Subcutaneous abdominal adipose tissue (tissue), 5 donors: ENCODE results near the gene HNF4A.

ENCODE experiments used
- H3K27ac ChIP-seq: one replicate; pipeline ENCODE4 v1.7.0; 2013; ENCODE audit warnings: low read depth, mild to moderate bottlenecking, inconsistent platforms, low read length, moderate library complexity
- H3K27me3 ChIP-seq, 5 donors: one replicate each; pipeline ENCODE4 v1.7.0; 2013; ENCODE audit warnings: low read length in 5 of 5, inconsistent platforms in 1 of 5; ENCODE audit not compliant: control insufficient read depth in 5 of 5, insufficient read depth in 4 of 5
- H3K36me3 ChIP-seq, 5 donors: one replicate each; pipeline ENCODE4 v1.7.0; 2013; ENCODE audit warnings: low read length in 5 of 5; ENCODE audit not compliant: control insufficient read depth in 5 of 5, insufficient read depth in 5 of 5
- H3K4me1 ChIP-seq, 5 donors: one replicate each; pipeline ENCODE4 v1.7.0; 2013; ENCODE audit warnings: low read length in 5 of 5, mild to moderate bottlenecking in 3 of 5, moderate library complexity in 1 of 5; ENCODE audit not compliant: control insufficient read depth in 5 of 5, insufficient read depth in 5 of 5
- H3K4me3 ChIP-seq, 5 donors: one replicate each; pipeline ENCODE4 v1.7.0; 2013; ENCODE audit warnings: low read length in 5 of 5, low read depth in 1 of 5
- H3K9ac ChIP-seq, 5 donors: one replicate each; pipeline ENCODE4 v1.7.0; 2013; ENCODE audit warnings: low read length in 5 of 5, mild to moderate bottlenecking in 4 of 5, moderate library complexity in 3 of 5
- H3K9me3 ChIP-seq, 5 donors: one replicate each; pipeline ENCODE4 v1.7.0; 2013; ENCODE audit warnings: low read length in 5 of 5; ENCODE audit not compliant: control insufficient read depth in 5 of 5
- donor health status: healthy.
- donor health status: healthy.
- donor health status: healthy.
- donor health status: healthy.
- donor health status: healthy.

The HNF4A gene

GRCh38 chr20:44429017-44429339, 73.5 kb downstream of the HNF4A start:
- no peaks in the 10 kb centered on the region for H3K4me1 ChIP-seq
- H3K9ac ChIP-seq = no peak overlapping the region
- H3K27ac ChIP-seq = no peak overlapping the region
- no peak overlapping the region for H3K4me3 ChIP-seq
- H3K36me3 ChIP-seq = no peaks in the 10 kb centered on the region
- peaks cover under 1 to 18% (median 11%) of the 10 kb centered on the region in 5 donors for H3K27me3 ChIP-seq
- no peaks in the 10 kb centered on the region for H3K9me3 ChIP-seq

- Histone ChIP-seq H3K4me1 (no peaks in the 10 kb centered on the region), H3K36me3 (no peaks in the 10 kb centered on the region), H3K27me3 (peaks cover 0 to 11% (median 7%) of the 10 kb centered on the region in 5 donors), H3K27ac (no peak overlapping the region), H3K4me3 (no peak overlapping the region), H3K9ac (no peak overlapping the region), H3K9me3 (no peaks in the 10 kb centered on the region)
Measured at GRCh38 chr20:44429419-44430269, 74.1 kb downstream of the HNF4A start.

GRCh38 chr20:44430270-44431065, 75.0 kb downstream of the HNF4A start:
- no peaks in the 10 kb centered on the region for H3K36me3 ChIP-seq
- no peaks in the 10 kb centered on the region for H3K4me1 ChIP-seq
- no peaks in the 10 kb centered on the region for H3K9me3 ChIP-seq
- peaks cover 0 to 11% (median 7%) of the 10 kb centered on the region in 5 donors for H3K27me3 ChIP-seq
- no peak overlapping the region for H3K9ac ChIP-seq
- no peak overlapping the region for H3K4me3 ChIP-seq
- H3K27ac ChIP-seq = no peak overlapping the region

GRCh38 chr20:44431118-44431501, 75.6 kb downstream of the HNF4A start:
- Histone ChIP-seq H3K4me1 (no peaks in the 10 kb centered on the region), H3K27me3 (peaks cover 0 to 11% (median 7%) of the 10 kb centered on the region in 5 donors), H3K9ac (no peak overlapping the region), H3K36me3 (no peaks in the 10 kb centered on the region), H3K9me3 (no peaks in the 10 kb centered on the region), H3K27ac (no peak overlapping the region), H3K4me3 (no peak overlapping the region)

GRCh38 chr20:44431502-44432234, 76.2 kb downstream of the HNF4A start:
- no peaks in the 10 kb centered on the region for H3K36me3 ChIP-seq

GRCh38 chr20:44432618-44433577, 77.4 kb downstream of the HNF4A start:
- Histone ChIP-seq H3K9me3 (no peaks in the 10 kb centered on the region), H3K27ac (no peak overlapping the region)

More at GRCh38 chr20:44431502-44432234, 76.2 kb downstream of the HNF4A start:
- Histone ChIP-seq H3K9ac (no peak overlapping the region), H3K4me1 (no peaks in the 10 kb centered on the region), H3K9me3 (no peaks in the 10 kb centered on the region), H3K27ac (no peak overlapping the region), H3K4me3 (no peak overlapping the region), H3K27me3 (peaks cover 0 to 11% (median 7%) of the 10 kb centered on the region in 5 donors)

GRCh38 chr20:44433751-44434538, 78.4 kb downstream of the HNF4A start:
- H3K4me3 ChIP-seq = no peak overlapping the region
- no peaks in the 10 kb centered on the region for H3K36me3 ChIP-seq
- H3K4me1 ChIP-seq = no peaks in the 10 kb centered on the region
- no peak overlapping the region for H3K9ac ChIP-seq
- no peak overlapping the region for H3K27ac ChIP-seq
- H3K27me3 ChIP-seq = peaks cover 0 to 11% (median 7%) of the 10 kb centered on the region in 5 donors
- no peaks in the 10 kb centered on the region for H3K9me3 ChIP-seq

More at GRCh38 chr20:44432618-44433577, 77.4 kb downstream of the HNF4A start:
- no peak overlapping the region for H3K9ac ChIP-seq
- H3K36me3 ChIP-seq = no peaks in the 10 kb centered on the region
- no peaks in the 10 kb centered on the region for H3K4me1 ChIP-seq
- H3K4me3 ChIP-seq = no peak overlapping the region
- H3K27me3 ChIP-seq = peaks cover 0 to 11% (median 7%) of the 10 kb centered on the region in 5 donors

- no peaks in the 10 kb centered on the region for H3K9me3 ChIP-seq
- H3K4me1 ChIP-seq = no peaks in the 10 kb centered on the region
- H3K27ac ChIP-seq = no peak overlapping the region
- no peak overlapping the region for H3K9ac ChIP-seq
- peaks cover 0 to 11% (median 0%) of the 10 kb centered on the region in 5 donors for H3K27me3 ChIP-seq
- no peak overlapping the region for H3K4me3 ChIP-seq
- H3K36me3 ChIP-seq = no peaks in the 10 kb centered on the region
Measured at GRCh38 chr20:44435630-44436335, 80.3 kb downstream of the HNF4A start.
